Measurements from ENCODE around the gene SFMBT2. TPM values are rescaled to one million over a fixed set of nuclear protein-coding genes. Genes with fewer than 3 reads are reported as not detected.

Gene SFMBT2
- total RNA-seq, 1 experiment from 2014 or later = 7.4 TPM

GRCh38 chr10:7245505-7245904 is 165.3 kb downstream of the SFMBT2 start:
- Mint-ChIP-seq H3K4me3 (ENCODE audit: unreplicated experiment) (no peak overlapping the region), H3K4me1 (ENCODE audit: insufficient read depth, unreplicated experiment) (no peaks in the 10 kb centered on the region), H3K27ac (ENCODE audit: low read depth, unreplicated experiment) (no peak overlapping the region), H3K36me3 (ENCODE audit: insufficient read depth, unreplicated experiment) (peaks cover 20% of the 10 kb centered on the region), H3K9me3 (ENCODE audit: unreplicated experiment) (no peaks in the 10 kb centered on the region), H3K27me3 (ENCODE audit: insufficient read depth, unreplicated experiment) (no peaks in the 10 kb centered on the region)
- POLR2A ChIA-PET = no interaction called here
- BruUV-seq (replicated peaks) = no TSS peak
- TF ChIP-seq CTCF (IDR thresholded peaks at IDR 0.05; ENCODE audit: unreplicated experiment) = no peak
- DNase-seq (ENCODE audit: unreplicated experiment) = no peak
- intact Hi-C loops (cut with micrococcal nuclease) = no loop called here
- CTCF ChIA-PET = interaction anchor here (0.6 kb wide), 1 partner anchor 16 kb away, joined by 3 read pairs; no protein-coding TSS in a partner anchor

GRCh38 chr10:7243873-7244272 is 167.0 kb downstream of the SFMBT2 start:
- Mint-ChIP-seq H3K4me3 (ENCODE audit: unreplicated experiment) (no peak overlapping the region), H3K9me3 (ENCODE audit: unreplicated experiment) (no peaks in the 10 kb centered on the region), H3K27ac (ENCODE audit: low read depth, unreplicated experiment) (no peak overlapping the region), H3K27me3 (ENCODE audit: insufficient read depth, unreplicated experiment) (no peaks in the 10 kb centered on the region), H3K4me1 (ENCODE audit: insufficient read depth, unreplicated experiment) (no peaks in the 10 kb centered on the region), H3K36me3 (ENCODE audit: insufficient read depth, unreplicated experiment) (peaks cover 20% of the 10 kb centered on the region)
- no peak for DNase-seq (ENCODE audit: unreplicated experiment)
- ChIA-PET CTCF (interaction anchor here (1.0 kb wide), 1 partner anchor 24 kb away, joined by 3 read pairs; no protein-coding TSS in a partner anchor), POLR2A (interaction anchor here (0.8 to 1.3 kb wide), 2 partner anchors 10 to 33 kb away, joined by 3 to 5 read pairs; no protein-coding TSS in a partner anchor)
- no peak for TF ChIP-seq CTCF (IDR thresholded peaks at IDR 0.05; ENCODE audit: unreplicated experiment)
- intact Hi-C loops (cut with micrococcal nuclease) = no loop called here
- no TSS peak for BruUV-seq (replicated peaks)

- intact Hi-C loops (cut with micrococcal nuclease) = no loop called here
- CTCF ChIA-PET = no interaction called here
- H3K36me3 Mint-ChIP-seq (ENCODE audit: insufficient read depth, unreplicated experiment) = peaks cover 19% of the 10 kb centered on the region
- no peaks in the 10 kb centered on the region for H3K4me1 Mint-ChIP-seq (ENCODE audit: insufficient read depth, unreplicated experiment)
- H3K27ac Mint-ChIP-seq (ENCODE audit: low read depth, unreplicated experiment) = no peak overlapping the region
- BruUV-seq (replicated peaks) = no TSS peak
- H3K9me3 Mint-ChIP-seq (ENCODE audit: unreplicated experiment) = no peaks in the 10 kb centered on the region
- H3K4me3 Mint-ChIP-seq (ENCODE audit: unreplicated experiment) = no peak overlapping the region
- POLR2A ChIA-PET = interaction anchor here (0.8 to 1.3 kb wide), 2 partner anchors 10 to 32 kb away, joined by 3 to 5 read pairs; no protein-coding TSS in a partner anchor
- no peak for TF ChIP-seq CTCF (IDR thresholded peaks at IDR 0.05; ENCODE audit: unreplicated experiment)
- no peaks in the 10 kb centered on the region for H3K27me3 Mint-ChIP-seq (ENCODE audit: insufficient read depth, unreplicated experiment)
- no peak for DNase-seq (ENCODE audit: unreplicated experiment)
These were observed 167.7 kb downstream of the SFMBT2 start for GRCh38 chr10:7243139-7243538.

GRCh38 chr10:7239312-7239985 is 171.4 kb downstream of the SFMBT2 start:
- Mint-ChIP-seq H3K27ac (ENCODE audit: low read depth, unreplicated experiment) (no peak overlapping the region), H3K9me3 (ENCODE audit: unreplicated experiment) (no peaks in the 10 kb centered on the region), H3K4me3 (ENCODE audit: unreplicated experiment) (no peak overlapping the region), H3K4me1 (ENCODE audit: insufficient read depth, unreplicated experiment) (no peaks in the 10 kb centered on the region), H3K27me3 (ENCODE audit: insufficient read depth, unreplicated experiment) (no peaks in the 10 kb centered on the region), H3K36me3 (ENCODE audit: insufficient read depth, unreplicated experiment) (peaks cover 13% of the 10 kb centered on the region)
- no peak for DNase-seq (ENCODE audit: unreplicated experiment)
- POLR2A ChIA-PET = no interaction called here
- BruUV-seq (replicated peaks) = no TSS peak
- intact Hi-C loops (cut with micrococcal nuclease) = no loop called here
- TF ChIP-seq CTCF (IDR thresholded peaks at IDR 0.05; ENCODE audit: unreplicated experiment) = no peak
- CTCF ChIA-PET = no interaction called here
